Measurements from ENCODE around the gene SUPV3L1. TPM values are rescaled to one million over a fixed set of nuclear protein-coding genes. Genes with fewer than 3 reads are reported as not detected.

The SUPV3L1 gene
- total and polyA plus RNA-seq, 10 of the 15 experiments (the other 5 are each of a cell fraction or from before 2014, with no cell fraction given): 18.4 to 57.8 (median 44.2) TPM

GRCh38 chr10:69168493-69168892, 11.5 kb upstream of the SUPV3L1 start (continued):
- TF ChIP-seq CUX1 (IDR thresholded peaks at IDR 0.05; ENCODE audit: insufficient replicate concordance, low read depth, low read length) (no peak), PAX8 (IDR thresholded peaks at IDR 0.05) (no peak), BCL3 (IDR thresholded peaks at IDR 0.05; ENCODE audit: borderline replicate concordance, insufficient read depth, low read depth, low read length, poor library complexity, severe bottlenecking) (no peak), SIN3A (IDR thresholded peaks at IDR 0.05; ENCODE audit: low read depth, low read length) (no peak)

All from GM12878 (cell line).